Stimulated activated CD8-positive, alpha-beta memory T cell treated with anti-CD3 and anti-CD28 coated beads, Interleukin-12 subunit alpha, Interleukin-12 subunit beta, amount 100 ng/mL, for 4 hours (primary cell): ENCODE results near the gene VIPR2.

Source experiments
- DNase-seq: peaks from one replicate; pipeline ENCODE4 v3.0.0-alpha.2; 2020; ENCODE audit warnings: low read depth

VIPR2 gene

DNA sequence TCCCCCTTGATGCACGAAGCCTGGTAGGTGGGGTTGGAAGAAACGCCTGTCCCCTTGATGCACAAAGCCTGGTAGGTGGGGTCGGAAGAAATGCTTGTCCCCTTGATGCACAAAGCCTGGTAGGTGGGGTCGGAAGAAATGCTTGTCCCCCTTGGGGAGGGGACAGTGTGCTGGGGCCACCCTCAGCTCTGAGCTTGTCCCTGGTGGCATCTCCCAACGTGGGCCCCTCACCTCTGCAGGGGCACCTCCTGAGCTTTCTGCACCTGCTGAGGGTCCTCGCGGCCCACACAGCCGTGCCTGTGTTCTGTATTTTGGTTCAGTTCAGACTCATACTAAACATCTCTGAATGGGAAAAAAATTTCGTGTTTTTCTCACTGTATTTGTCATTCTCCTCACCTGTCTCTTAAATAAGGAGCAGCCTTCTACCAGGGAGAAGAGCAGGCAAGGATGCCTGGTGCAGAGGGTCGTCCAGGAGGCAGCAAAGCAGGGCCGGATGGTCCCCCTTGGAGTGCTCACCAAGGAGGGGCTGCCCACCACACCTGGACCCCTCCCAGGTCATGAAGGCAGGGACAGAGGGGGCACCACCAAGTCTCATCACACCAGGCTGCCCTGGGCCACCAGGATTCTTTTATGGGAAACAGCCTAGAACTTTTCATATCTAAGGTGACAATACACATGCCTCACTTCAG lies 24.7 kb downstream of the VIPR2 start:
- DNase-seq = no peak

- DNase-seq = no peak
These were observed 25.5 kb downstream of the VIPR2 start for GRCh38 chr7:159119026-159119741.

DNA sequence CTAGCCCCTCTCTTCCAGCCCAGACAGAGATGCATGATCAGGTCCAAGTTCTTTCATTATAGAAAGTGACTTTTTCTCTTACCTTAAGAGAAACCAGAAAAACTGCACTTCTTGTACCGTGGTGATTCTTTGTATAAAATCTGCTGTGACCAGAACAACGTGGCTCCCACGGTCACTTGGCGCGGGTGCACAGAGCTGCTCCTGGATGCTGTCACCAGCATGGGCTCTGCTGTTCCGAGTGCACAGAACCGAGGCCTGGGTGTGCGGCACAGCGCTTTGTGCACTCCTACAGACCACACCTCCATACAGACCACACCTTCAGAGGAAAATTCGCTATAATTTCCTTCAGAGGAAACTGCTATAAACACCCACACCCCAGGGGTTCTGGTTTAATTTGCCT lies 26.0 kb downstream of the VIPR2 start:
- DNase-seq = no peak

- no peak for DNase-seq
These were observed 26.5 kb downstream of the VIPR2 start for GRCh38 chr7:159118197-159118595.

DNA sequence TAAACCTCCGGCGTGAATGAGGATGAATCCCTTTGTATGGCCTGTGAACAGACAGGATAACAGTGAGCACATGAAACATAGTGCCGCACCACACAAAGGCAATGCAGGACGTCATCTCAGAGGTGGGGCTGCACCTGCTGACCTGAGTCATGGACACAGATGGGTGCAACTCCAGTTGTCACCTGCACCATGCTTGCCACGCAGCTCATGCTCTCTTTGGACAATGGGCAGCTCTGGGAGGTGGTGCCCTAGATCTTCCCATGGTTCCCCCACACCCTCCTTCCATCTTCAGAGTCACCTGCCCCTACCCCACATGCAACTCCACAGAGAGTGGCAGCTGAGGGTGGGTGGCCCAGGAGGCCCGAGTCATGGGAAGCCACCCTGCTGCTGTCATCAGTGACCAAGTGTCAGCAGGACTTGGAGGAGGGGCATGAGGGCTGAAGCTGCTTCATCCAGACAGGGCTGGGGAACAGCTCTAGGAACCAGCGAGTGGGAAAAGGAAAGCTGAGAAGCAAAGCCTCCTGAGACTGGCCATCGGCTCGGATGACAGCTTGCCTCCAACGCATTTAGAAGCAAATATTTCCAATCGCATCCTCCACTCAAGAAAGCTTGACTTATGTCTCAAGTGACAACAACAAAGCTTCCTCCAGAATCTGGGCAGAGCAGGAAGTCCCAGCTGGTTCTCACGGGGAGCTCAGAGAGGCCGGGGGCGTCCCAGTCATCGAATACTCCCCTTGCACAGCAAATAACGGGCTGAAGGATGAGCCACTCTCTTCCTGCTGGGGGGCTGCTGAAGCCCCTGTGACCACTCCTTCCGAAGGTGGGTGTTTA lies 27.1 kb downstream of the VIPR2 start:
- DNase-seq = no peak

DNA sequence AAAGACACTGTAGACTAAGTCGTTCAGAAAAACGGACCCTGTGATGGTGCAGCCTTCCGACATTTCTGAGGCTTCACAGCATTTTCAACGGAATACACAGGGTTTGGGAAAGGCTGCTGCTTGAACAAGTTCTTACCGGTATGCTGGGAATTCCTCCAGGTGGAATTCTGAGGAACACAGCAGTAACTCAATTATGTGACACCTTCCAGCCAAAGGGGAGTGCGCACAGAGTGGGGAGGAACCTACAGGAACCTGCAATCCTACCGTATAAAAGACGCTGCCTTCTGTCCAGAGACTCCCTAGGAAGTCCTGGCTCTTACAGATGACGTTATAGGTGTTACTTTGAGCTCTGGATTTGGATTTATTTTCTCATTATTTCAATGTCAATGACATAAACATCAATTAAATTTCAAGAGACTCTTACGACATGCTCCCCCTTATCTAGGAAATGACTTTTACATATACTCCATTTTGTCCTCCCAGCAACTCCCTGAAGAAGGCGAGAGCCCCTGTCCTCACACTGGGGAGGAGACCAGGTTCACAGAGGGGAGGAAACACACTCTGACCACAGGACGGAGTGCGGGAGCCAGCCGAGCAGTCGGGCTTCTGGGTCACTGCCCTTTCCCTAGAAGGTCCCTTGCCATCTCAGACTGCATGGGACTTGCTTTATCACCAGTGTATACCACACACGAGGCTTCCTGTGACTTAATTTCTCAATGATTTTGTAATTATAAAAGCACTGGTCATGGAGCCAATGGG lies 27.9 kb downstream of the VIPR2 start:
- no peak for DNase-seq

- DNase-seq = no peak
These were observed 28.8 kb downstream of the VIPR2 start for GRCh38 chr7:159115601-159116501.

- no peak for DNase-seq
These were observed 29.7 kb downstream of the VIPR2 start for GRCh38 chr7:159114981-159115380.

- no peak for DNase-seq
These were observed 30.6 kb downstream of the VIPR2 start for GRCh38 chr7:159114096-159114495.

DNA sequence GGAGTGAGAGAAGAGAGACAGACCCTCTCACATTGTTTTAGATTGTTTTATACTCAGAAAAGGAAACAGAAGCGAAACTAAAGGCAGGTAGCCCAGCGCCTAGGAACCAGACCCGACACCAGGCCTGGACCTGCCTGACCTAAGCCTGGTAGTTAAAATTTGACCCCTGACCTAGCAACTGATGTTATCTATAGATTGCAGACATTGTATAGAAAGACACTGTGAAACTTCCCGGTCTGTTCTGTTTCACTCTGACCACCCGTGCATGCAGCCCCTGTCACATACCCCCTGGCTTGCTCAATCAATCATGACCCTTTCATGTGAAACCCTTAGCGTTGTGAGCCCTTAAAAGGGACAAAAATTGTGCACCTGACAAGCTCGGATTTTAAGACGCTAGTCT lies 31.6 kb downstream of the VIPR2 start:
- DNase-seq = no peak

GRCh38 chr7:159112136-159113011 lies 32.3 kb downstream of the VIPR2 start:
- DNase-seq = no peak

DNA sequence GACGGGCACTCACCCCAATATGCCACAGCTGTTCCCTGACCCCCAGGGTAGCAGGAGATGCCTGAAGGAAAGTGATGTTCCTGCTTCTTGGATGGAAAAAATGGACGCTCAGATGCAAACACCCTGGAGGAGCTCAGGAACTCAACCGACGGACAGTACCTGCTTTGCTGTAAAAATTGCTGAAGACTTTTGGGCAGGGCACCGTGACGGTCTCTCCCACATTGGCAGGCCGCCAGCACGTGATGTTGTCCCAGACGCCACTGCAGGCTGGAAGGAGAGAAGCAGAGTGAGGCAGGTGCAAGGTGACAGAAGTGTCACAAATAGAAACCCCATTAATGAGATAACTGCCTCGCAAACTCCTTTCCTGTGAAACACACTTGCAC lies 35.0 kb downstream of the VIPR2 start:
- no peak for DNase-seq

DNA sequence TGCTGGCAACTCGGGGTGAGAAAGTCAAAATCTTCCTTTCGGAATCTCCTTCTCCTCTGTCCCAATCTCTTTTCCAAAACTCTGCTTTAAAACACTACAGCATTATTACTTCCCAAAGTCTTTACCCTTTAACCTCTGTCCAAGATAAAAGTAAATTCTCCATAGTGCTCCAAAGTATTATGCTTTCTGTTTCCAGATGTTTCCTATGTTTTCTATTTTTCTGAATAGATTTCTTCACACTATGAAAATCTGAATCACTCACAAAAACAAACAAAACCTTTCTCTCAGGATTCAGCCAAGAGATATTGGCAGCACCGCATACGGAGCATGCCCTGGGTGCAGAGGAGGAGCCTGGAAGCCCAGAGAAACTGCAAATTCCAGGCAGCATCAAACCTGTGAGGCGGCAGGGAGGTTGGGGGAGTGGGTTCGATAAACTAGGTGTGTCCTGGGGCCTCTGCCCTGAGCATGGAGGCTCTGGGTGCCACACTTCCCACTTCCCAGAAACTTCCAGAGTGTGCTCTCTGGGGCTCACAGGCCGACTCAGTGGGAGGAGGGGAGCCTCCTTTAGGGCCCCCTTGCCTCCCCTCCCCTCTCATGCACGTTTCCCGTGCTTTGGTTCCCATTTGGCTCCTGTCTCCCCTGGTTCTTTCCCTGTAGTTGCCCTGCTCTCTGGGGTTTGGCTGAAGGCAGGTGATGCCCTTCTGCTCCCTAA lies 35.6 kb downstream of the VIPR2 start:
- no peak for DNase-seq

DNA sequence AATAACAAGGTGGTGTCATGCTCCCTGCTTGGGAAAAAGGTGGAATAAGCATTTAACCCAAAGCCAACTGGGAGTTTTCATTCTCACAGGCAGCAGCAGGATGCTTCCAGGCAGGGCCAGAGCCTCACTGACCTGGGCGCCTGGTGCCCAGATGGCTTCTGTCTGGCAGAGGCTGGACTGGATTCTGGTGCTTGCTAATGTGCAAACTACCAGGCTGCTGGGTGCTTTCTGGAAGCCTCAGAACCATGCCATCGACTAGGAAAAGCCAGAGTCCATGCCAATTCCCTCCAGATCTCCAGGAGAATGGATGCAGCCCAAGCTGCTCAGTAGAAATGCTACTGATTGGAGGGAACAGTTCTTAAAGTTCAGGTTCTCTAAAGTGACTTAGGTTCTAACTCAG lies 36.2 kb downstream of the VIPR2 start:
- no peak for DNase-seq

DNA sequence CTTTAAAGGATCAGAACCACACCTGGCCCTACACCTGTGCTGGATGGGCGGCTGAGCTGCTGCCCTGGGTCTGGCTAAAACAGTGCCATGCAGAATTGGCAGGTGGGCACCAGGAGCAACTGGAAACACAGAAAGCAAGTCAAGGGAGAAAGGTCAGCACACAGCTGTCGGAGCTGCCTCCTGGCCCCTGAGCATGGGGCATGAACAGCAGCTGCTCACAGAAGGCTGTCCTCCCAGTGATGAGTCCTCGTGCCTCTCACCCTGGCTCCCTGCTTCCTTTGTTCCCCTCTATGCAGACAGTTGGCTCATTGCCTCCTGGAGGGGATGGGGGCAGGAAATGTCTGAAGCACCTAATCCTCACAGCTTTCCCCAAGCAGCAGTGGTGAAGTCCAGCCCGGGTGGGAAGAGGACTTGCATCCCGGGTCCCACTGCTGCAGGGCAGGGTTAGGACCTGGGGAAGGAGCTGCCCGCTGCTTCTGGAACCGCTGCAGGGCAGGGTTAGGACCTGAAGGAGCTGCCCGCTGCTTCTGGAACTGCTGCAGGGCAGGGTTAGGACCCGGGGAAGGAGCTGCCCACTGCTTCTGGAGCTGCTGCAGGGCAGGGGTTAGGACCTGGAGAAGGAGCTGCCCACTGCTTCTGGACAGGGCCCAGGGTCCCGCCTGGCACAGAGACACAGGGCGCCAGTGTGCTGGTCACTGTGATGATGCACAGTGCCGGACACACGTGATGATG lies 37.3 kb downstream of the VIPR2 start:
- no peak for DNase-seq

GRCh38 chr7:159105832-159106811 lies 38.5 kb downstream of the VIPR2 start:
- DNase-seq = no peak

DNA sequence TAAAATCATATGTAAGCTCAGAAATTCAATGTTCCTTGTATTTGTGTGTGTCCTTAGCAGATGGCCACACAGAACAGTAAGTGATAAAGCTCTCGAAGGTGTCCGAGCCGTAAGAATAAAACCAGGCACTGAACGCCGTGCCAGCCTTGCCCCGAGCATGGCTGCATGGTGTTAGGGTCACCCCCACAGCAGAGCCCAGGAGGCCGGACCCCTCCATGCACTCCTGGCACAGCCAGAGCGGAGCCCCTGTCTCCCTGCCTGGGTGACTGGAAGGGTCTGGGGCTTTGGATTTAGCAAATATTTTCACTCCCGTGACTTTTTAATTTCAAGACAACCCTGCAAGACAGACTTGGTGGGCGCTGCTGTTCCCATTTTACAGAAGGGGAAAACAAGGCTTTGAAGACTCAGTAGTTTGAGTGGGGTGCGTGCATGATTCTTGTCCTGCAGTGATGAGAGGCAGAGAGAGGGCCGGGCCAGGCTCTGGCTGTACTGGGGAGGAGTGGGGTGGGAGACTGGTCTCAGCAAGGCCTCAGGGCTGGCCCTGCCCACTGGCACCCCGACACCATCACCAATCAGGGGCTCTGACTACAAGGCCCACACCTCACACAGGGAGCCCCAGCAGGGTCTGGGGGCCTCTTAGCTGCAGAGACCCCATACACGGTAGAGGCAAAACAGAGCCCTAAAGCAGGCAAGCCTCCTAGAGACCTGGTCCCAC lies 39.4 kb downstream of the VIPR2 start:
- DNase-seq = no peak
